CD4-positive, alpha-beta T cell treated with Interleukin-17A for 1 hour (primary cell): ENCODE results near the gene EXO1.
"Not testable (repeated sequence)": the region's sequence is repeated elsewhere in the genome, so short reads cannot be mapped to it uniquely, and the experiment has no call there.

Experiments
- DNase-seq: peaks from one replicate; pipeline ENCODE4 v3.0.0-alpha.2; 2020

The EXO1 gene

GRCh38 chr1:241837416-241837815 is 10.6 kb upstream of the EXO1 start:
- no peak for DNase-seq

DNA sequence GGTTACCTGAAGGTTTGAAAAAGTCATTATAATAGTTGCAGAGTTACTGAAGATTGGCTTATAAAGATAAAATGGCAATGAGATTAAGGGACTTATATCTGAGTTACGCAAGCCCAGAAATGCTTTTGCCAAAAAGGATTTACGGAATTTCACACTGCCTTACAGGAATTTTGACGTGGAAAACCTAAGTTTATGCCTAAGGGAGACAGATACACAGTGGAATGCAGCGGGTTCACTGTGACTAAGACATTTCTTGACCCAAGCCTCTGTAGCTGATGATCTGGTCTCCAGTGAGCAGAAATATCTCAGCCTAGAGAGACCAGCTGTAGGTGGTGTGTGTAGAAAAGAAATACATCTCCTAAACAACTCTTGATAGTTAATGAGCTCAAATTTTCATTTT is 10.1 kb upstream of the EXO1 start:
- DNase-seq, result no peak

DNA sequence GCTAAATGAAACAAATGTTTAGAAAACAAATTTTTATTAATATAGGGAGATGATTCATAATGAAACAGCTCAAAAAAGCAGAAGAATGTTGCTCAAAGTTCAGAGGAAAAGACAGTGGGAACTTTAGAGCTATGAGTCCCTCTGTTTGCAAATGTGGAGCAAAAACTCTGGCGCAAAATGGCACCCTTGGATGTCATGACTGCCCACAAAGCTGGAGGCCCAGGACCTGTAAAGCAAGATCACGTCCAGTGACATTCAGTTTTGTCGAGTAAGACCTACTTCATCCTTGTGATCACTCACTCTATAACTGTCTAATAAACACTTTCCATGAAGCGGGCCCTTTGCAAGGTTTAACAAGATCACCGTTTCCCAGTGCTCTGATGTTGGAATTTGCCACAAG is 9.1 kb upstream of the EXO1 start:
- no peak for DNase-seq

DNA sequence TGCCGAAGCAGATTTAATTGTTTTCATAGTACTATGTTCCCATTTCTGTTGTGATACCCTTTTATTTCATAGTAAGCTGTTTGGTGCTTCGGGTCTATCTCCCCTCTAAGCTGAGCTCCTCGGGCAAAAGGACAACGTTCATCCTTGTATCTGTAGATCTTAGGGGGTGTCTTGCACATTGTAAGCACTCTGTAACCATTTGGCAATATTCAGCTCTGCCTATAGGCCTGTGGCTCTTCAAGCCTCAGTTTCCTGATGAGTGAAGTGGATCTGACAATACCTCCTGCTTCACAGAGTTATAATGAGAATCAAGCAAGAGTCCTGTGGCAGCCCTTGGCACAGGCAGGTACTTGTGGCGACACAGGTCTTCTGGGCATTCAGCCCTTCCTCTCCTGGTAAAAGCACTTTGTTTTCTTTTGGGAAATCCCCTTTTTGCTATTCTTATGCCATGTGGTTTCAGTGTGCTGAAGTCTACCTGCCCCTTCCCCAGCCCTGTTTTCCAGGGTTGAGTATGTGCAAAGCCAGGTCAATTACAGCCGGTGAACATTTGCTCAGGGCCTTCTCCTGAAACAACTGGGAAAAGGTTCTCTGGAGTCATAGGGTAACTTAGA is 8.5 kb upstream of the EXO1 start:
- no peak for DNase-seq

DNA sequence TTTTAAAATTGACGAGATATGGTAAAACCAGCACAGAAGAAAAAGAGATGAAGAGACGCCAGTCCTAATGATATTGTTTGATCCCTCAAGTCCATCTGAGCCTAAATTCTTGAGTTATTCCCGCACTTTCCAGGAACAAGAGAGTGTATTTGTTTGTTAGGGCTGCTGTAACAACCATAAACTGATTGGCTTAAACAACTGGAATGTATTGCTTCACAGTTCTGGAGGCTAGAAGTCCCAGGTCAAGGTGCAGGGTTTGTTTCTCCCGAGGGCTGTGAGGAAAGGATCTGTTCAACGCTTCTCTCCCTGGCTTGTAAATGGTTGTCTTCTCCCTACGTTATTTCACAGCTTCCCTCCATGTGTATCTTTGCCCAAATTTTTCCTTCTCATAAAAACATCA is 7.8 kb upstream of the EXO1 start:
- no peak for DNase-seq

DNA sequence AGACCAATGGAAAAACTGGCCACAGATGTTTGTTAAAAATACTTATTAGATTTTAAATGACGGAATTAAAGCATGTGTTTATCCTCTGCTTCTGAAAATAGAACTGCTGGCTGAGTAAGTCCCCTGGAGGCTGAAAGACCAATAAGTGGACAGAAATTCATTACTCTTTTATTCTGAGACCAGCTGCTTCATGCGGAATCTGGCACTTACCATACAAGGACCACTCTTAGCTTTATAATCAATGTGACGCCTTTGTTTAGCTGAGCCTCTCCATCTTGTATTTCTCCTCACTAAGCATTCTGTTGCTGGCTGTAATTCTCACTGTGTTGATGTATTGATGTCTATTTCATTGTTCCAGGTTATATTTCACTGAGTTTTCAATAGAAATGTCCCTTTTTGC is 6.3 kb upstream of the EXO1 start:
- DNase-seq, result no peak

GRCh38 chr1:241842565-241842964 is 5.4 kb upstream of the EXO1 start:
- DNase-seq, result no peak

DNA sequence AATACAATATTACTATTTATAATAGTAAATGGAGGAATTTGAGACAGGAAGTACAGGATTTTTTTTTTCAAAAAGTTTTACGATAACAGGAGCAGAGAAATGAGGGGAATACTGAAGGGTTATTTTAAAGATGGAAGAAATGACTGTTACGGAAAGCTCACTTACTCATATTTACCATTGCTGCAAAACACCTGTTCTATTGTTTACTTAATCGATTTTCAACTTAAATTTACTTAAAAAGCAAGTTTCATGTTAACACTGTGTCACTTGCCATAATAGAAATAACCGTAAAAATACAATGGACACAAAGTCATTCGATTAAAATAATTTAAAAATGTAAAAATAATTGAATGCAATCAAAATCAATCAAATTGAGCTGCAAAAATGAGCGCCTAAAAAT is 3.4 kb upstream of the EXO1 start:
- DNase-seq, result no peak

DNA sequence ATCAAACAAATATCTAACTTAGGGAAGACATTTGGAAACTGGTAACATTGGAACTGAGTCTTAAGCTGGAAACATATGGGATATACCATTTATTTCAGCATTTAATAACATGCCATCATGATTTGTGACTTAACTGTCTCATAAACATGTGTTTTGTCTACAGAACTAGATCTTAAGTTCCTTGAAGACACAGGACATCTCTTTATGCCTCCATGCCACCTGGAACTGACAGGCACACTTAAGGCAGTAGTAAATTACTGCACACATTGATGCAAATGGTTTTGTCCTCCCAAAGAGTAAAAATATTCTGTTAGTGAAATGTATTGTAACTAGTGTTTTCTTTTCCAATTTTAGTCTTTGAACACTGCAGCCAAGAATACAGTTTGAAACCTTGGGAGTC is 1.6 kb upstream of the EXO1 start:
- DNase-seq, result no peak

- no peak for DNase-seq
Measured at GRCh38 chr1:241846862-241847539, 1.0 kb upstream of the EXO1 start.

- no peak for DNase-seq
Measured at GRCh38 chr1:241847540-241847795, 536 bp upstream of the EXO1 start.

DNA sequence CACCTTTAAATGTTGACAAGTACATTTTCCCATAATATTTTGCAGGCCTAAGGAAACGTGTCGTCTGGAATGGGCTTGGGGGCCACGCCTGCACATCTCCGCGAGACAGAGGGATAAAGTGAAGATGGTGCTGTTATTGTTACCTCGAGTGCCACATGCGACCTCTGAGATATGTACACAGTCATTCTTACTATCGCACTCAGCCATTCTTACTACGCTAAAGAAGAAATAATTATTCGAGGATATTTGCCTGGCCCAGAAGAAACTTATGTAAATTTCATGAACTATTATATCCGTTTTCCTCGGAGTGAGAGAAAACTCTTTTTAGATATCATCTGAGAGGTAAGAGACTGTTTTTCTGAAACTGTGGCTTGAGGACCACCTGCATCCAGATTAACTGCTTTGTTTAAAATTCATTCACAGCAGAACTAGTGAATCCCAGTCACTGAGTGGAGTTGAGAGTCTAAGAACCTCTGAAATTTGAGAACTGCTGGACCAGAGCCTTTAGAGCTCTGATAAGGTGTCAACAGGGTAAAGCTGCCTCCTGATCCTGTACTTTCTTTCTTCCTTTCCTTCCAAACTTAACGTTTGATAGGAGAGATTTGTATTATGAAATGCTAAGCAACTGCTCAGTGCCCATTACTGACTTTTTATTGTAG is 811 bp downstream of the EXO1 start:
- DNase-seq, result no peak

- DNase-seq, result no peak
Measured at GRCh38 chr1:241849345-241849695, 1.3 kb downstream of the EXO1 start.

DNA sequence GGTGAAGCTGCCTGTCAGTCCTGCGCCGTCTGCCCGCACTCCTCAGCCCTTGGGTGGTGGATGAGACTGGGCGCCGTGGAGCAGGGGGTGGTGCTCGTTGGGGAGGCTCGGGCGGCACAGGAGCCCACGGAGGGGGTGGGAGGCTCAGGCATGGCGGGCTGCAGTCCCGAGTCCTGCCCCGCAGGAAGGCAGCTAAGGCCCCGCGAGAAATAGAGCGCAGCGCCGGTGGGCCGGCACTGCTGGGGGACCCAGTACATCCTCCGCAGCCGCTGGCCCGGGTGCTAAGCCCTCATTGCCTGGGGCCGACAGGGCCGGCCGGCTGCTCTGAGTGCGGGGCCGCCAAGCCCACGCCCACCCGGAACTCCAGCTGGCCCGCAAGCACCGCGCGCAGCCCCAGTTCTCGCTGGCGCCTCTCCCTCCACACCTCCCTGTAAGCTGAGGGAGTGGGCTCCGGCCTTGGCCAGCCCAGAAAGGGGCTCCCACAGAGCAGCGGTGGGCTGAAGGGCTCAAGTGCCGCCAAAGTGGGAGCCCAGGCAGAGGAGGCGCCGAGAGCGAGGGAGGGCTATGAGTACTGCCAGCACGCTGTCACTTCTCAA is 7.6 kb downstream of the EXO1 start:
- not testable (repeated sequence) for DNase-seq

DNA sequence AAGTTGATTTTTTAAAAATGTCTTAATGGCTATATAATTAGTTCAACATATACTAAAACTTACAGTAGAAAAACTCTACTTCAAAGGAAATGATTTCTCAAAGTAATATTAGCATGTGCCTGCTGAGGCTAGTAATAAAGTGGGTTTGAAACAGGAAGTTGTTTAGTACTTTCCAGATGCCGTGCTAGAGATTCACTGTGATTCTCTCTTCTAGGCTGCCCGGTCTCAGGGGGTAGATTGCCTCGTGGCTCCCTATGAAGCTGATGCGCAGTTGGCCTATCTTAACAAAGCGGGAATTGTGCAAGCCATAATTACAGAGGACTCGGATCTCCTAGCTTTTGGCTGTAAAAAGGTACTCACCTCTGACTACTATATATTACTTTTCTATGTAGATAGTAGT is 9.1 kb downstream of the EXO1 start:
- DNase-seq, result no peak

GRCh38 chr1:241860922-241861321 is 12.9 kb downstream of the EXO1 start:
- no peak for DNase-seq

DNA sequence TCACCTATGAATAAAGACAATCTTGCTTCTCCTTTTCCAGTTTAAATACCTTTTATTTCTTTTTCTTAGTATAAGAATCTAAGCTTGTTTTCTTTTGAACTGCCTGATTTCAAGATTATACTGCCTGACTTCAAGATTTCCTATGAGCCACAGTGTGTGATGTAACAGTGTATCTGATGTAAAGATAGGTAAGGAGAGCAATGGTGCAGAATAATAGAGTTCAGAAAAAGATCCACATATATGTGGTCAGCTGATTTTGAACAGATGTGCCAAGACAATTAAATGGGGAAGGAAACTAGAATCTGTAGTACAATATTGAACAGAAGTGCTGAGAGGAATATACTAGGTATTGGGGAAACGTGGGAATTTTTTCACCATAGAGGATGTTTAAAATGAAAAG is 21.0 kb downstream of the EXO1 start:
- no peak for DNase-seq

GRCh38 chr1:241870336-241870735 is 22.3 kb downstream of the EXO1 start:
- DNase-seq, result no peak

- DNase-seq, result no peak
Measured at GRCh38 chr1:241870746-241871430, 22.9 kb downstream of the EXO1 start.

DNA sequence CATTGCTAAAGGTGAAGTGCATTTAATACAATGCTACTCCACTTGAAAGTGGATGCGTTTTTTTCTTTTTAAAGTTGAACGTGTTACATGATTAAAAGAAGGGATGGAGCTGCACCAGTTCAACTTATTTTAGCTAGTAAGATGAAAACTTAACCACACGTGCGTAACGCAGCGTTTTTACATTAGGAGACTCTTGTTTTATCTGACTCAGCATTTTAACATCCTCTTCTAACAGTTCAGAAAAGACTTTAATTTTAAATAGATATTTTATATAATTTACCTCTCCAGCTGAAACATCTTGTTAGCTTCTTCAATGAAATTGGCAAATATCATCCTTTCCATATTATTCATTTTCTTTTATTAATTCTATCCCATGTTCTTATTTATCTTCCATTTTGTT is 33.4 kb downstream of the EXO1 start:
- no peak for DNase-seq

GRCh38 chr1:241883159-241883558 is 35.2 kb downstream of the EXO1 start:
- DNase-seq, result no peak

GRCh38 chr1:241888232-241888631 is 40.2 kb downstream of the EXO1 start:
- DNase-seq, result no peak

DNA sequence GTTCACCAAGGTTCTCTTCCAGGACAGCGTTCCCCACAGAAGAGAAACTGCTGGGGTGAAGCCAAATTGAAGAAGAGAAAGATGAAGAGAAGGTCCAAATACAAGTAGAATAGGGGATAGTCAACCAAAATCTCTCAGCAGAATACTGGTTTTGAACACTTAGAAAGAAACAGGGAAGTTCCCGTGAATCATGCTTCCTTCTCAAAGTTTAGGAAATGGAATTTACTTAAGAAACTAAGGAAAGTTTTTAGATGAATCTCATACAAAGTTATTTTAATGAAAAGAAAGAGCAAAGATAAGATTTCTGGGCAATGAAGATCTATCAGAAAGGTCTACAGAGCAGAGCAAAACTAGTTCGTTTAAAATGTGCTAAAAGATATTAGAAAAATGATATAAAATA is 43.3 kb downstream of the EXO1 start:
- no peak for DNase-seq

GRCh38 chr1:241894016-241894415 is 46.0 kb downstream of the EXO1 start:
- DNase-seq, result no peak
